Measurements from ENCODE around the gene DHRS4. TPM values are rescaled to one million over a fixed set of nuclear protein-coding genes. Genes with fewer than 3 reads are reported as not detected.
A peak's percentile ranks its signal among the peaks of the same experiment; 100 is the strongest.
"Not testable (repeated sequence)": the region's sequence is repeated elsewhere in the genome, so short reads cannot be mapped to it uniquely, and the experiment has no call there.

Gene DHRS4
- total RNA-seq, 4 donors from 2014 or later = 29.9 to 54.0 (median 38.9) TPM

DNA sequence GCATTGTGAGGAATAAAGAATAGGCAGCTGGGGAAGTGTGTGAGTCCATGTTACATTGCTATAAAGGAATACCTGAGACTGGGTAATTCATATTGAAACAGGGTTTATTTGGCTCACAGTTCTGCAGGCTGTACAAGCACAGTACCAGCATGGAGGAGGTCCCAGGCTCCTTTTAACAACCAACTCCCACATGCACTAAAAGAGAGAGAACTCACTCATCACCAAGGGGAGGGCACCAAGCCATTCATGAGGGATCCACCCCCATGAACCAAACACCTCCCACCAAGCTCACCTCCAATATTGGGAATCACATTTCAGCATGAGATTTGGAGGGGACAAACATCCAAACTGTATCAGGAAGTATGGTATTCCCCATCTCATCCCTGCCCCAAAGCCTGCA is 11.9 kb upstream of the DHRS4 start:
- intact Hi-C loops (cut with DNase I; ENCODE audit: low total_unique reads) = no loop called here
- DNase-seq (ENCODE audit: low spot score in 2 of 2) = no peak
- H3K4me3 ChIP-seq (ENCODE audit: low read depth, poor library complexity, severe bottlenecking) = no peak overlapping the region
- no peak for TF ChIP-seq POLR2A (IDR thresholded peaks at IDR 0.05)
- no peak for TF ChIP-seq CTCF (IDR thresholded peaks at IDR 0.05)

- no peak for DNase-seq (ENCODE audit: low spot score in 2 of 2)
- WGBS, 2 donors = 76 to 93% methylated on average over 7 of the region's 7 CpGs
- no peak overlapping the region for H3K4me3 ChIP-seq (ENCODE audit: low read depth, poor library complexity, severe bottlenecking)
- intact Hi-C loops (cut with DNase I; ENCODE audit: low total_unique reads) = no loop called here
- TF ChIP-seq POLR2A (IDR thresholded peaks at IDR 0.05) = no peak
Observed at GRCh38 chr14:23942587-23942986, 11.0 kb upstream of the DHRS4 start.

GRCh38 chr14:23949069-23949468 is 4.5 kb upstream of the DHRS4 start:
- 77 to 100% methylated on average over 2 of the region's 2 CpGs for whole genome bisulfite sequencing, 2 donors
- H3K4me3 ChIP-seq (ENCODE audit: low read depth, poor library complexity, severe bottlenecking); intact Hi-C loops (cut with DNase I; ENCODE audit: low total_unique reads); DNase-seq (ENCODE audit: low spot score in 2 of 2): not testable (repeated sequence)

- H3K4me3 ChIP-seq (ENCODE audit: low read depth, poor library complexity, severe bottlenecking) = no peak overlapping the region
- 92 to 93% methylated on average over 6 of the region's 6 CpGs for WGBS, 2 donors
- intact Hi-C loops (cut with DNase I; ENCODE audit: low total_unique reads) = no loop called here
- no peak for TF ChIP-seq POLR2A (IDR thresholded peaks at IDR 0.05)
- no peak for TF ChIP-seq CTCF (IDR thresholded peaks at IDR 0.05)
- DNase-seq (ENCODE audit: low spot score in 2 of 2) = no peak
Observed at GRCh38 chr14:23950411-23951135, 3.0 kb upstream of the DHRS4 start.

- DNase-seq (ENCODE audit: low spot score in 2 of 2); H3K4me3 ChIP-seq (ENCODE audit: low read depth, poor library complexity, severe bottlenecking); intact Hi-C loops (cut with DNase I; ENCODE audit: low total_unique reads): not testable (repeated sequence)
- WGBS, 2 donors = 67 to 83% methylated on average over 3 of the region's 3 CpGs
Observed at GRCh38 chr14:23951136-23951466, 2.5 kb upstream of the DHRS4 start.

DNA sequence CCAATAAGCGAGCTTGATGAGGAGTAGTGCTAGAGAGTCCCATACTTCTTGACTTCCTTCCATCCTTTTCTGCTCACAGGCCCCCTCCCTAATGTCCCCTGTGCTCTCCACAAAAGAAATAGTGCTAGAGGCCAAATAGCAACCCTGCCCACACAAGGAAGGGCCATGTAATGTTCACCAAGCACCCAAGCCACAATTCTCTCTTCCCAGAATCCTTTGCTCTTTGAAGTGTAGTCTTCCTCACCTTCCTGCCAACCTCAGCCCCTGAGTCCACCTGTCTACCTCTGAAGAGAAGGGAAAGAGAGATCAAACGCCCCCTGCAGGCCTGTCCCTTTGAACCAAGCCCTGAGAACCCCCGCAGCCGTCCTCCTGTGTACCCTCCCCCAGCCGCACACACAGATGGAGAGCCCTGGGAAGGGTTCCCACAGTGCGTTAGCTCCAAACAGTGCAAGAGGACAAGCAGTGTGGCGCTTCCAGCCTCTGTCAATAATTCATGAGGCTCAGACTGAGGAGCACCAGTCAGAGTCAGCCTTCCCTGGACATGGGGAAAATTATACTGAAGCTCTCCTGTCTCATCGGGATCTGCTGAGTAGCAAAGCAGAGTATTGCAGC is 1.9 kb upstream of the DHRS4 start:
- no peak for DNase-seq (ENCODE audit: low spot score in 2 of 2)
- intact Hi-C loops (cut with DNase I; ENCODE audit: low total_unique reads) = no loop called here
- TF ChIP-seq CTCF (IDR thresholded peaks at IDR 0.05) = no peak
- TF ChIP-seq POLR2A (IDR thresholded peaks at IDR 0.05) = no peak
- WGBS, 2 donors = 63 to 67% methylated on average over 8 of the region's 8 CpGs
- no peak overlapping the region for H3K4me3 ChIP-seq (ENCODE audit: low read depth, poor library complexity, severe bottlenecking)

DNA sequence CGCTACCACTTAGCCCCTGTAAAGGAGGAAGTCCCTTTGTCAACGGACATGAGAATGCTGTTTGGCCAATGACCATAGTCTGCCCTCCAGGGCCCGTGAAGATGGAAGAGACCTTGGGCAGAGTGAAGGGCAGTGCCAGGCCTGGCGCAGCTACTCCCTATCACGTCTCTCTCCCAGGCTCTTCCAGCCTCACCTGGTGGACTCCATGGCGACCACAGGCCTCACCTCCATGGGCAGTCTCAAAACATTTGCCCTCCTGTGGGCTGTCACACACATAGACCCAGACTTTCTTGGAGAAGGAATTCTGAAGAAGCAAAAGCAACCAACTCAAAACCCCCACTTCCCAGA is 480 bp upstream of the DHRS4 start:
- DNase-seq (ENCODE audit: low spot score in 2 of 2); intact Hi-C loops (cut with DNase I; ENCODE audit: low total_unique reads): not testable (repeated sequence)
- H3K4me3 ChIP-seq (ENCODE audit: low read depth, poor library complexity, severe bottlenecking) = peak overlapping the region; percentile 68
- WGBS, 2 donors = 36 to 45% methylated on average over 6 of the region's 6 CpGs

DNA sequence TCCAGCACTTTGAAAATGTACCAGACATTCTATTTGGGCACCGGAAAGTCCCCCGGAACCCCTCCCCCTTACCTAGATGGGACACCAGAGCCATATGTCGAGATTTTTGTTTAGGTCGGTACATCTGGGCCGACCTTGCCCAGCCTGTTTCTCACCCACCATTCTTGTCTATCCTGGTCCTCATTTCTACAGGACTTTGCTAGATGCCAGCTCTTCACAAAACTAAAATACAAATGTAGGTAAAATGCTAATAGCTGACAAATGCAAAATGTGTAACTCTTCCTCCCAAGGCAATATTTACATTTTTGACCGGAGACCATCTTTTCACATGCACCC is 677 bp downstream of the DHRS4 start:
- intact Hi-C loops (cut with DNase I; ENCODE audit: low total_unique reads); H3K4me3 ChIP-seq (ENCODE audit: low read depth, poor library complexity, severe bottlenecking); DNase-seq (ENCODE audit: low spot score in 2 of 2): not testable (repeated sequence)
- WGBS, 2 donors = 11 to 12% methylated on average over 6 of the region's 6 CpGs

DNA sequence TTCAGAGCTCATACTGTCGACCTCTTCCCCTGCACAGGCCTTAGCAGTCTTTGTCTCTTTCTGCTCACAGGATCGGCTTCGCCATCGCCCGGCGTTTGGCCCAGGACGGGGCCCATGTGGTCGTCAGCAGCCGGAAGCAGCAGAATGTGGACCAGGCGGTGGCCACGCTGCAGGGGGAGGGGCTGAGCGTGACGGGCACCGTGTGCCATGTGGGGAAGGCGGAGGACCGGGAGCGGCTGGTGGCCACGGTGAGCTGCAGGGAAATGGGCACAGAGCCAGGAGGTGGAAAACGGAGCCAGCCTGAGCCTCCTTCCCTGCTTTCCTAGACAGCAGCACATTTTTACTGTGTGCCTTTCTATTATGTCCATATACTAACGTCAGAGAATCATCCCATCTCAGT is 1.4 kb downstream of the DHRS4 start:
- WGBS, 2 donors = 47 to 65% methylated on average over 18 to 20 of the region's 20 CpGs
- DNase-seq (ENCODE audit: low spot score in 2 of 2); H3K4me3 ChIP-seq (ENCODE audit: low read depth, poor library complexity, severe bottlenecking); intact Hi-C loops (cut with DNase I; ENCODE audit: low total_unique reads): not testable (repeated sequence)

- intact Hi-C loops (cut with DNase I; ENCODE audit: low total_unique reads); DNase-seq (ENCODE audit: low spot score in 2 of 2); H3K4me3 ChIP-seq (ENCODE audit: low read depth, poor library complexity, severe bottlenecking): not testable (repeated sequence)
- WGBS, 2 donors = 79 to 88% methylated on average over 2 of the region's 2 CpGs
Observed at GRCh38 chr14:23955811-23956210, 2.2 kb downstream of the DHRS4 start.

DNA sequence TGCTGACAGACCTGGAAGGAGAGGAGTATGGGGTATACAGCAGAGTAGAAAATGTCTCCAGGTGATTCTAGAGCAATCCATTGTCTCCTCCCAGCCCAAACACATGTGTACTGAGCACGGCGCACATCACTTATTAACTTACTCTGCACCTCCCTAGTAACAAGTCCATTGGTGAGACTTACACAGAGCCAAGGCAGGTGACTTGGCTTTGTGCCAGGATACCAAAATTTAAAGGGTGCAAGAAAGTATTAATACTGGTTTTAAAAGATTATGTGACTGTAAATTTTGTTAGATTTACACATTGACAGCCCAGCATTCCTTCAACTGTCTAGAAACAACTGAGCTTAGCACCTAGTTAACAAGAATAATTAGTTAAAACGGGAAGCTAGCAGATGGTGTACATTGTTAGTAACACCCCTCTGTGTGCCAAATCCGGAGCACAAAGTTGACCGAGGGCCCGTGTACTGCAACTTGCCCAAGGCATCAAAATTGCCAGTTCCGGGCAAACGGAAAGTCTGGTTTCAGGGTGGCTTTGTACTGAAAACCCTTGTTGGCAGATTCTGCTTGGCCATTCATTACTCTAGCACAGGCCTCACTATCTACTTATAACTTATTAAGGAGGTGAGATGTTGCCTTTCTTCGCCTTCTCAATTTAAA is 4.5 kb downstream of the DHRS4 start:
- intact Hi-C loops (cut with DNase I; ENCODE audit: low total_unique reads) = not testable (repeated sequence)
- WGBS, 2 donors = 80 to 89% methylated on average over 9 of the region's 9 CpGs

DNA sequence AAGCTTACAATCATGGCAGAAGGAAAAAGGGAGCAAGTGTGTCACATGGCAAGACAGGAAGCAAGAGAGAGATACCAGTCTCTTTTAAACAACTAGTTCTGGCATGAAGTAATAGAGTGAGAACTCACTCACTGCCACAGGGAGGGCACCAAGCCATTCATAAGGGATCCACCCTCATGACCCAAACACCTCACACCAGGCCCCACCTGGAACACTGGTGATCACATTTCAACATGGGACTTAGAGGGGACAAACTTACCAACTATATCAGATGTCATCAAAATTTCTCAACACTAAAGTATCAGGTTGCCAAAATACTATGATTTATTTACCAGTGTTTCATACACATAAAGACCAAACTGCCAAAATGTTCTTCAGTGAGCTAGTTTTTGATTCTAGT is 7.3 kb downstream of the DHRS4 start:
- DNase-seq (ENCODE audit: low spot score in 2 of 2); H3K4me3 ChIP-seq (ENCODE audit: low read depth, poor library complexity, severe bottlenecking); intact Hi-C loops (cut with DNase I; ENCODE audit: low total_unique reads): not testable (repeated sequence)

More for the DNA sequence above, 4.5 kb downstream of the DHRS4 start:
- not testable (repeated sequence) for DNase-seq (ENCODE audit: low spot score in 2 of 2); H3K4me3 ChIP-seq (ENCODE audit: low read depth, poor library complexity, severe bottlenecking)

Data from lower leg skin (tissue), 4 donors.